Endothelial cell of umbilical vein (primary cell): ENCODE data around the gene ARHGDIB. TPM values are rescaled to one million over a fixed set of nuclear protein-coding genes. Genes with fewer than 3 reads are reported as not detected.

Experiments used
- BruUV-seq: library from RNA; stranded (reverse); fragments of 400-500 nt; replicated peaks from 2 replicates; lab custom pipeline; 2021; lab: Mats Ljungman, UMichigan
- CTCF ChIA-PET: fragments of 300-600, 350-600 bp; sonication (Branson Sonifier 250); formaldehyde crosslinking; loops from one replicate; lab custom pipeline; 2021; ENCODE audit warnings: antibody characterized with exemption, inconsistent platforms; lab: Charles Lee
- POLR2A ChIA-PET: fragments of 300-600, 350-600 bp; sonication (Branson Sonifier 250); formaldehyde crosslinking; loops from one replicate; lab custom pipeline; 2021; ENCODE audit warnings: antibody characterized with exemption, inconsistent platforms; lab: Charles Lee
- DNase-seq: peaks from one replicate; pipeline ENCODE4 v3.0.0-alpha.2; 2011; ENCODE audit warnings: low read depth, low spot score
- FAIRE-seq: peaks from 2 replicates; lab custom pipeline; 2011; peaks lifted over from hg19 to GRCh38; lab: Jason Lieb, UNC
- H2AFZ ChIP-seq: 2 replicates; pipeline ENCODE4 v1.6.0; 2012; ENCODE audit warnings: low read depth, low read length, control low read depth, inconsistent platforms
- H3K27ac ChIP-seq: 2 replicates; pipeline ENCODE4 v1.5.1; 2011; ENCODE audit warnings: low read depth, mild to moderate bottlenecking, control low read depth, low read length, moderate library complexity; ENCODE audit not compliant: insufficient read depth
- H3K27me3 ChIP-seq, 2 experiments: 2 replicates each; pipeline versions ENCODE4 v1.6.0 to v1.6.1; 2011; ENCODE audit warnings: low read length in 2 of 2, mixed read lengths in 1 of 2; ENCODE audit not compliant: control insufficient read depth in 2 of 2, insufficient read depth in 2 of 2
- H3K36me3 ChIP-seq, 2 experiments: 2 replicates in 1 of 2; 3 replicates in 1 of 2; pipeline ENCODE4 v1.5.1; 2011; ENCODE audit warnings: low read length in 2 of 2, mild to moderate bottlenecking in 1 of 2, moderate library complexity in 1 of 2; ENCODE audit not compliant: control insufficient read depth in 2 of 2, insufficient read depth in 2 of 2; ENCODE audit errors: extremely low read depth in 1 of 2
- H3K4me1 ChIP-seq: 3 replicates; pipeline ENCODE4 v1.5.1; 2011; ENCODE audit warnings: mild to moderate bottlenecking, low read length; ENCODE audit not compliant: control insufficient read depth, insufficient read depth; ENCODE audit errors: extremely low read depth
- H3K4me2 ChIP-seq: 2 replicates; pipeline ENCODE4 v1.6.1; 2011; ENCODE audit warnings: low read length, control low read depth, mixed read lengths; ENCODE audit not compliant: insufficient read depth
- H3K4me3 ChIP-seq, 3 experiments: fragments of 200-600 bp in 1 of 3; sonication (generic), shearing (Covaris generic) in 1 of 3; replicated peaks in 1 of 3; 2 replicates each; pipeline ENCODE4 v1.5.1; 2011 to 2016; ENCODE audit warnings: control low read depth in 3 of 3, low read length in 3 of 3, mild to moderate bottlenecking in 2 of 3, inconsistent platforms in 1 of 3, low read depth in 1 of 3, moderate library complexity in 1 of 3; ENCODE audit not compliant: insufficient read depth in 1 of 3
- H3K79me2 ChIP-seq: 2 replicates; pipeline ENCODE4 v1.6.0; 2012; ENCODE audit warnings: low read length, inconsistent platforms; ENCODE audit not compliant: control insufficient read depth, insufficient read depth
- H3K9ac ChIP-seq: replicated peaks from 2 replicates; pipeline ENCODE3; 2011; ENCODE audit warnings: low read length, control low read depth; ENCODE audit not compliant: insufficient read depth; ENCODE audit errors: extremely low read depth
- H3K9me1 ChIP-seq: replicated peaks from 3 replicates; pipeline ENCODE4 v1.6.0; 2011; ENCODE audit warnings: mild to moderate bottlenecking, low read length; ENCODE audit not compliant: control insufficient read depth, insufficient read depth; ENCODE audit errors: extremely low read depth
- H3K9me3 ChIP-seq: replicated peaks from 2 replicates; pipeline ENCODE4 v1.5.1; 2012; ENCODE audit warnings: low read length, inconsistent platforms; ENCODE audit not compliant: control insufficient read depth, insufficient read depth
- H4K20me1 ChIP-seq: replicated peaks from 2 replicates; pipeline ENCODE3; 2011; ENCODE audit warnings: mild to moderate bottlenecking, low read length; ENCODE audit not compliant: control insufficient read depth, insufficient read depth; ENCODE audit errors: extremely low read depth
- CTCF ChIP-seq, 2 donors: IDR thresholded peaks; 1 replicate in 1 of 2; 2 replicates in 1 of 2; pipeline ENCODE4 v1.5.1; 2011; ENCODE audit warnings: low read length in 2 of 2, mild to moderate bottlenecking in 2 of 2, moderate library complexity in 2 of 2, control low read depth in 1 of 2, inconsistent platforms in 1 of 2, low read depth in 1 of 2; ENCODE audit not compliant: insufficient read depth in 1 of 2; ENCODE audit errors: extremely low read depth in 1 of 2
- EZH2 ChIP-seq: IDR thresholded peaks from 2 replicates; pipeline ENCODE4 v1.6.1; 2012; ENCODE audit warnings: borderline replicate concordance, low read depth, mild to moderate bottlenecking, moderate library complexity, low read length, inconsistent platforms; ENCODE audit not compliant: severe bottlenecking
- FOS ChIP-seq: IDR thresholded peaks from 2 replicates; pipeline ENCODE4 v1.6.1; 2011; ENCODE audit warnings: mild to moderate bottlenecking, low read length, moderate library complexity, borderline replicate concordance; ENCODE audit not compliant: insufficient read depth
- GATA2 ChIP-seq: IDR thresholded peaks from 2 replicates; pipeline ENCODE4 v1.7.0; 2011; ENCODE audit warnings: low read depth, mild to moderate bottlenecking, moderate library complexity, mixed read lengths, low read length; ENCODE audit not compliant: insufficient read length, insufficient read depth
- JUN ChIP-seq: IDR thresholded peaks from 2 replicates; pipeline ENCODE4 v1.6.1; 2011; ENCODE audit warnings: borderline replicate concordance, low read depth; ENCODE audit not compliant: insufficient read length, insufficient read depth
- MYC ChIP-seq: IDR thresholded peaks from one replicate; pipeline ENCODE4 v1.6.1; 2011; ENCODE audit warnings: mild to moderate bottlenecking, low read depth, low read length
- POLR2A ChIP-seq: IDR thresholded peaks from 2 replicates; pipeline ENCODE4 v1.6.1; 2012; ENCODE audit warnings: low read depth, mild to moderate bottlenecking, control low read depth, low read length
- POLR2AphosphoS5 ChIP-seq: IDR thresholded peaks from 2 replicates; pipeline ENCODE4 v1.6.1; 2012; ENCODE audit warnings: low read depth, mild to moderate bottlenecking, control low read depth, low read length, moderate library complexity; ENCODE audit not compliant: insufficient read depth
- dilution Hi-C: fragments of 300-500 bp; cut with MboI; formaldehyde crosslinking; loops from one replicate; pipeline ENCODE4 v1.15.0; 2019; ENCODE audit warnings: low sequenced_read_pairs; ENCODE audit not compliant: extremely low pct_ligation_motif_present
- intact Hi-C: fragments of 100-400 bp; cut with micrococcal nuclease; formaldehyde crosslinking; loops from one replicate; pipeline ENCODE4 v1.10.0; 2022
- polyA plus RNA-seq, 4 experiments: library from polyadenylated mRNA; depleted of rRNA in 3 of 4; stranded (reverse) in 3 of 4; unstranded in 1 of 4; fragments of >200 nt; gene quantifications; 2 replicates each; pipeline versions ENCODE4 v1.2.1 to v1.2.3, GENCODE V29; 2011 to 2012; ENCODE audit warnings: missing spikeins in 1 of 4
- total RNA-seq: library from RNA; stranded (reverse); gene quantifications from 2 replicates; pipeline ENCODE4 v1.2.3, GENCODE V29; 2021
- TF ChIP-seq, protein P1 (sequence below): IDR thresholded peaks from 2 replicates; pipeline ENCODE4 v1.6.1; 2011; ENCODE audit not compliant: insufficient read depth, insufficient read length

ARHGDIB gene
- total and polyA plus RNA-seq, 2 donors (not counting 3 experiments of a cell fraction or from before 2014, with no cell fraction given): 483 to 1,200 TPM

DNA sequence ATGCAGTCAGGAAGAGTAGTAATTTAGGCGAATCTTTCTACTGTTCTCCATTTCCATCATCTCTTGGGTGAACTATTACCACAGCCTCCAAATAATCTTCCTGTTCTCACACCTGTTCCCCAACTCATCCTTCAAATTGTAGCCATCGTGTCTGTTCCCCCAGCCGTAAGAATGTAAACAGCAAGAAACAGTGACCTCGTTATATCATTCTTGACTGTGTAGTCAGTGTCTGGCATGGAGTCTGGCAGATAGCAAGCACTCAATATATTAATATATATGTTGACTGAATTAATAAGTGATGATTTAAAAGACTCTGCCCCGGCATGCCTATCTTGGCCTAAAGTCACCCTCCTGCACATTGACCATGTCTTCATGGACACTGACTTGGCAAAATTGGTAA, 31.7 kb upstream of the ARHGDIB start:
- Histone ChIP-seq H3K27me3 (no peaks in the 10 kb centered on the region), H3K9me3 (no peaks in the 10 kb centered on the region), H3K9me1 (no peaks in the 10 kb centered on the region), H3K27ac (no peak overlapping the region), H2AFZ (no peak overlapping the region), H3K4me3 (no peak overlapping the region), H3K4me2 (no peak overlapping the region), H3K79me2 (no peaks in the 10 kb centered on the region), H3K36me3 (no peaks in the 10 kb centered on the region), H3K9ac (no peak overlapping the region), H3K4me1 (no peaks in the 10 kb centered on the region), H4K20me1 (no peaks in the 10 kb centered on the region)
- no peak for FAIRE-seq
- intact Hi-C loops: no loop called here
- ChIA-PET POLR2A (no interaction called here), CTCF (interaction anchor here (5.1 to 5.4 kb wide), 2 partner anchors 146 to 182 kb away, joined by 97 to 147 read pairs; no protein-coding TSS in a partner anchor)
- TF ChIP-seq JUN (no peak), GATA2 (no peak)
- dilution Hi-C loops: no loop called here
- no TSS peak for BruUV-seq
- DNase-seq: no peak

- Histone ChIP-seq H4K20me1 (no peaks in the 10 kb centered on the region), H3K27me3 (no peaks in the 10 kb centered on the region), H3K4me2 (no peak overlapping the region), H3K27ac (no peak overlapping the region), H3K4me1 (no peaks in the 10 kb centered on the region), H3K9me3 (no peaks in the 10 kb centered on the region), H3K9me1 (no peaks in the 10 kb centered on the region), H2AFZ (no peak overlapping the region), H3K79me2 (no peaks in the 10 kb centered on the region), H3K9ac (no peak overlapping the region), H3K4me3 (no peak overlapping the region), H3K36me3 (no peaks in the 10 kb centered on the region)
- FAIRE-seq: no peak
- BruUV-seq: no TSS peak
- intact Hi-C loops (no loop called here), dilution Hi-C loops (no loop called here)
- CTCF ChIA-PET: interaction anchor here (5.1 to 5.4 kb wide), 2 partner anchors 145 to 182 kb away, joined by 97 to 147 read pairs; no protein-coding TSS in a partner anchor
- TF ChIP-seq FOS: no peak
- no peak for TF ChIP-seq POLR2A
- TF ChIP-seq CTCF (IDR thresholded peaks at IDR 0.05; ENCODE audit: extremely low read depth in 1 of 2, insufficient read depth in 1 of 2, low read depth in 1 of 2, low read length in 2 of 2): no peak
- no peak for TF ChIP-seq GATA2
- TF ChIP-seq MYC: no peak
- TF ChIP-seq POLR2AphosphoS5: no peak
- TF ChIP-seq JUN: no peak
- TF ChIP-seq, protein P1, sequence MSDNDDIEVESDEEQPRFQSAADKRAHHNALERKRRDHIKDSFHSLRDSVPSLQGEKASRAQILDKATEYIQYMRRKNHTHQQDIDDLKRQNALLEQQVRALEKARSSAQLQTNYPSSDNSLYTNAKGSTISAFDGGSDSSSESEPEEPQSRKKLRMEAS: no peak
- TF ChIP-seq EZH2: no peak
- no peak for DNase-seq
- POLR2A ChIA-PET: no interaction called here
These were observed 31.3 kb upstream of the ARHGDIB start for GRCh38 chr12:14992673-14993072.
